GM12878 (cell line): ENCODE data around the gene SP100. TPM values are rescaled to one million over a fixed set of nuclear protein-coding genes. Genes with fewer than 3 reads are reported as not detected.
A peak's percentile ranks its signal among the peaks of the same experiment; 100 is the strongest.

Experiments used
- BHLHE40 ChIP-seq, 2 experiments: fragments of 450-650 bp in 1 of 2; IDR thresholded peaks; 2 replicates each; pipeline ENCODE4 v1.6.1; 2011 to 2017; ENCODE audit warnings: low read depth in 2 of 2, borderline replicate concordance in 1 of 2, improper control_type of control experiment in 1 of 2, low read length in 1 of 2, mild to moderate bottlenecking in 1 of 2
- BRCA1 ChIP-seq: IDR thresholded peaks from 2 replicates; pipeline ENCODE4 v1.6.1; 2011; ENCODE audit warnings: low read depth, low read length, improper control_type of control experiment
- CBFB ChIP-seq: IDR thresholded peaks from 2 replicates; pipeline ENCODE4 v1.6.1; 2016; ENCODE audit warnings: antibody characterized with exemption, low read depth
- CBX3 ChIP-seq: fragments of 200-600 bp; sonication (generic); IDR thresholded peaks from 2 replicates; pipeline ENCODE4 v1.6.1; 2016; ENCODE audit warnings: low read depth, borderline replicate concordance
- CEBPZ ChIP-seq: fragments of 150-350 bp; IDR thresholded peaks from 2 replicates; pipeline ENCODE4 v1.6.1; 2016; ENCODE audit warnings: low read depth, low read length
- DPF2 ChIP-seq: fragments of 450-650 bp; IDR thresholded peaks from 2 replicates; pipeline ENCODE4 v1.6.1; 2017; ENCODE audit warnings: mild to moderate bottlenecking
- E4F1 ChIP-seq: fragments of 450-650 bp; IDR thresholded peaks from 2 replicates; pipeline ENCODE4 v1.6.1; 2018; ENCODE audit warnings: borderline replicate concordance, mild to moderate bottlenecking; ENCODE audit not compliant: partially characterized antibody
- EED ChIP-seq: sonication (generic); IDR thresholded peaks from 2 replicates; pipeline ENCODE4 v1.6.1; 2016; ENCODE audit warnings: antibody characterized with exemption, low read depth
- EGR1 ChIP-seq, 2 experiments: IDR thresholded peaks; 1 replicate in 1 of 2; 2 replicates in 1 of 2; pipeline ENCODE4 v1.6.1; 2011 to 2012; ENCODE audit warnings: low read depth in 2 of 2, low read length in 2 of 2, borderline replicate concordance in 1 of 2, mild to moderate bottlenecking in 1 of 2, moderate library complexity in 1 of 2
- HDAC2 ChIP-seq: fragments of 200-600 bp; sonication (generic); IDR thresholded peaks from 2 replicates; pipeline ENCODE4 v1.6.1; 2017
- IKZF1 ChIP-seq: fragments of 450-650 bp; conservative IDR thresholded peaks from 2 replicates; pipeline ENCODE4 v1.6.1; 2017; ENCODE audit warnings: antibody characterized with exemption, mild to moderate bottlenecking
- POLR2AphosphoS5 ChIP-seq: IDR thresholded peaks from 2 replicates; pipeline ENCODE4 v1.6.1; 2011; ENCODE audit warnings: mild to moderate bottlenecking, low read length, inconsistent platforms
- RAD21 ChIP-seq: IDR thresholded peaks from 2 replicates; pipeline ENCODE4 v1.6.1; 2011; ENCODE audit warnings: mild to moderate bottlenecking, low read depth, low read length, moderate library complexity; ENCODE audit not compliant: insufficient read depth
- RCOR1 ChIP-seq: conservative IDR thresholded peaks from 2 replicates; pipeline ENCODE4 v1.6.1; 2012; ENCODE audit warnings: low read depth, low read length, improper control_type of control experiment
- RELA ChIP-seq: fragments of 450-650 bp; IDR thresholded peaks from 2 replicates; pipeline ENCODE4 v1.8.0; 2014; ENCODE audit warnings: borderline replicate concordance; ENCODE audit not compliant: partially characterized antibody
- RELB ChIP-seq: fragments of 450-650 bp; IDR thresholded peaks from 2 replicates; pipeline ENCODE4 v1.6.1; 2017; ENCODE audit warnings: low read depth, mild to moderate bottlenecking, moderate library complexity
- SPI1 ChIP-seq: IDR thresholded peaks from 2 replicates; pipeline ENCODE4 v1.6.1; 2011; ENCODE audit warnings: low read depth, mild to moderate bottlenecking, low read length, moderate library complexity, borderline replicate concordance; ENCODE audit not compliant: insufficient read depth
- STAT1 ChIP-seq: fragments of 450-650 bp; conservative IDR thresholded peaks from 2 replicates; pipeline ENCODE4 v1.6.1; 2014; ENCODE audit warnings: antibody characterized with exemption, mild to moderate bottlenecking
- ZNF207 ChIP-seq: fragments of 450-650 bp; IDR thresholded peaks from 2 replicates; pipeline ENCODE4 v1.6.1; 2014; ENCODE audit warnings: antibody characterized with exemption, mild to moderate bottlenecking, borderline replicate concordance
- ZNF24 ChIP-seq: fragments of 450-650 bp; IDR thresholded peaks from 2 replicates; pipeline ENCODE4 v1.6.1; 2017; ENCODE audit warnings: antibody characterized with exemption, mild to moderate bottlenecking
- ZSCAN29 ChIP-seq: fragments of 450-650 bp; IDR thresholded peaks from 2 replicates; pipeline ENCODE4 v1.6.1; 2017; ENCODE audit warnings: mild to moderate bottlenecking, moderate library complexity
- ZZZ3 ChIP-seq: IDR thresholded peaks from 2 replicates; pipeline ENCODE4 v1.6.1; 2011; ENCODE audit warnings: low read depth; ENCODE audit not compliant: control insufficient read depth, insufficient read length
- polyA plus RNA-seq, 11 experiments: library from polyadenylated mRNA; depleted of rRNA in 4 of 11; unstranded in 6 of 11; stranded (reverse) in 5 of 11; fragments of >200 nt; fragmentation: Nextera tagmentation in 4 of 11; fragmentation: Illumina TruSeq in 1 of 11; extraction: Ambion mirVana in 4 of 11; extraction: Trizol in 1 of 11; gene quantifications; 1 replicate in 1 of 11; 2 replicates in 10 of 11; pipeline versions ENCODE4 v1.2.1 to v1.2.3, GENCODE V29; 2011 to 2016; ENCODE audit warnings: inconsistent platforms in 2 of 11, missing spikeins in 2 of 11, low read depth in 1 of 11
- total RNA-seq, 4 experiments: library from RNA; depleted of rRNA in 3 of 4; stranded (reverse); fragments of >200 nt in 3 of 4; fragmentation: Illumina TruSeq in 1 of 4; extraction: Trizol in 1 of 4; gene quantifications; 2 replicates each; pipeline versions ENCODE4 v1.2.1 to v1.2.3, GENCODE V29; 2013 to 2021
- TF ChIP-seq, protein P1 (sequence below): IDR thresholded peaks from 2 replicates; pipeline ENCODE4 v1.6.1; 2012; ENCODE audit warnings: low read depth, low read length, improper control_type of control experiment
- TF ChIP-seq, protein P2 (sequence below): IDR thresholded peaks from 2 replicates; pipeline ENCODE4 v1.6.1; 2012; ENCODE audit warnings: low read depth, low read length, improper control_type of control experiment

SP100 gene
- total and polyA plus RNA-seq, 10 of the 15 experiments (the other 5 are each of a cell fraction or from before 2014, with no cell fraction given) = 109 to 239 (median 180) TPM

DNA sequence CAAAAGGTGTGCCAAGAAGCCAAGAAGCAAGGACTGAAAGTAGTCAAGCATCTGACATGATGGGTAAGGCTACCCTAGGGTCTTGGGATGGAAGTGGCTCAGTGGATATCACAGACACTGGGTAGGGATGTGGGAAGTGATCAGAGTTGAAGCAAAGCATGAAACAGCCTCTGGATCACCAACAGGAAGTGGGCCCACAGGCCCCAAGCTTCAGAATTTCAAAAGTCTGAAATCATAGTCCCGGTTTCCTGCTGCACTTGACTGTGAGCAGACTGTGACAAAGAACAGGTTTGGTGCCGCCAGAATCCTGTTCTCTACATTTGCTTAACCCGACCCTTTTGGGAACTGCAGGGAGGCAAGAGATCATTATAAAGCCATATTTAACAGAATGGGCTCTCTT lies 57.4 kb downstream of the SP100 start (continued):
- TF ChIP-seq ZZZ3 (no peak), POLR2AphosphoS5 (peak; percentile 63), BHLHE40 (IDR thresholded peaks at IDR 0.05; ENCODE audit: borderline replicate concordance in 1 of 2, low read depth in 2 of 2, low read length in 1 of 2) (no peak), CEBPZ (no peak), ZSCAN29 (no peak), CBX3 (no peak), ZNF24 (no peak), EED (peak; percentile 69), EGR1 (IDR thresholded peaks at IDR 0.05; ENCODE audit: borderline replicate concordance in 1 of 2, low read depth in 2 of 2, low read length in 2 of 2) (0 out of 3 replicates have a peak, but pooled peaks of 1 of the 2 experiments have one; percentile 34), HDAC2 (no peak), RAD21 (no peak), RCOR1 (no peak), ZNF207 (no peak), SPI1 (peak; percentile 50), BRCA1 (no peak), IKZF1 (no peak), E4F1 (no peak), STAT1 (no peak), DPF2 (no peak), RELB (no peak), RELA (no peak), CBFB (no peak)
- TF ChIP-seq, protein P1, sequence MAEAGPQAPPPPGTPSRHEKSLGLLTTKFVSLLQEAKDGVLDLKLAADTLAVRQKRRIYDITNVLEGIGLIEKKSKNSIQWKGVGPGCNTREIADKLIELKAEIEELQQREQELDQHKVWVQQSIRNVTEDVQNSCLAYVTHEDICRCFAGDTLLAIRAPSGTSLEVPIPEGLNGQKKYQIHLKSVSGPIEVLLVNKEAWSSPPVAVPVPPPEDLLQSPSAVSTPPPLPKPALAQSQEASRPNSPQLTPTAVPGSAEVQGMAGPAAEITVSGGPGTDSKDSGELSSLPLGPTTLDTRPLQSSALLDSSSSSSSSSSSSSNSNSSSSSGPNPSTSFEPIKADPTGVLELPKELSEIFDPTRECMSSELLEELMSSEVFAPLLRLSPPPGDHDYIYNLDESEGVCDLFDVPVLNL = no peak
- TF ChIP-seq, protein P2, sequence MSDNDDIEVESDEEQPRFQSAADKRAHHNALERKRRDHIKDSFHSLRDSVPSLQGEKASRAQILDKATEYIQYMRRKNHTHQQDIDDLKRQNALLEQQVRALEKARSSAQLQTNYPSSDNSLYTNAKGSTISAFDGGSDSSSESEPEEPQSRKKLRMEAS = no peak
